ENCODE results near the gene AP2A1. TPM values are rescaled to one million over a fixed set of nuclear protein-coding genes. Genes with fewer than 3 reads are reported as not detected.
"Not testable (repeated sequence)": the region's sequence is repeated elsewhere in the genome, so short reads cannot be mapped to it uniquely, and the experiment has no call there.

Gene AP2A1
- total RNA-seq (2014; rRNA removed; shearing (Covaris generic)): 25.6 and 29.1 TPM in 2 replicates
- 47.8 and 60.3 TPM in 2 replicates for polyA plus RNA-seq (2014; cell fraction: nucleus; rRNA removed)

- DNase-seq (ENCODE audit: extremely low read depth, low read depth): no peak
Observed at GRCh38 chr19:49766930-49767299, at the start of gene AP2A1. Gene AP2A1, plus strand, starts transcription at chr19:49767001. Its CDS starts 133 bp downstream, at chr19:49767134.

GRCh38 chr19:49718511-49718910 lies 48.3 kb upstream of the AP2A1 start:
- no peak for DNase-seq (ENCODE audit: extremely low read depth, low read depth)

- DNase-seq (ENCODE audit: extremely low read depth, low read depth): no peak
Observed at GRCh38 chr19:49718991-49719390, 47.8 kb upstream of the AP2A1 start.

- DNase-seq (ENCODE audit: extremely low read depth, low read depth): not testable (repeated sequence)
Observed at GRCh38 chr19:49719420-49719819, 47.4 kb upstream of the AP2A1 start.

GRCh38 chr19:49727217-49728030 lies 39.4 kb upstream of the AP2A1 start:
- no peak for DNase-seq (ENCODE audit: extremely low read depth, low read depth)

DNA sequence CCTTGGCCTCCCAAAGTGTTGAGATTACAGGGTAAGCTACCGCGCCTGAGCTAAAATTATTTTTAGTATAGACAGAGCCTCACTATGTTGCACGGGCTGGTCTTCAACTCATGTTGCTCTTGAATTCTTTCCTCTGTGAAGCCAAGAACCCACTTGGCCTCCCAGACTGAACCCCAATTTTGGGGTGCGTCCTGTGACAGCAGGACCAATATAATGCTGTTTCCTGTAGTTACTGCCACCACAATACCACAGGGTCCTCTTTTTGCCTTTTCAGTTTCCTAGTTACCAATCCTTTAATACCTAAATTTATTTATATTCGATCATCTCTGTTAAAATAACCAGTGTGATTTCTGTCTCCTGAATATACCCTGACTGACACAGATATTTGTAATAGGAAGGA lies 36.6 kb upstream of the AP2A1 start:
- no peak for DNase-seq (ENCODE audit: extremely low read depth, low read depth)

GRCh38 chr19:49738268-49738667 lies 28.5 kb upstream of the AP2A1 start:
- no peak for DNase-seq (ENCODE audit: extremely low read depth, low read depth)

GRCh38 chr19:49739098-49739497 lies 27.7 kb upstream of the AP2A1 start:
- DNase-seq (ENCODE audit: extremely low read depth, low read depth): no peak

DNA sequence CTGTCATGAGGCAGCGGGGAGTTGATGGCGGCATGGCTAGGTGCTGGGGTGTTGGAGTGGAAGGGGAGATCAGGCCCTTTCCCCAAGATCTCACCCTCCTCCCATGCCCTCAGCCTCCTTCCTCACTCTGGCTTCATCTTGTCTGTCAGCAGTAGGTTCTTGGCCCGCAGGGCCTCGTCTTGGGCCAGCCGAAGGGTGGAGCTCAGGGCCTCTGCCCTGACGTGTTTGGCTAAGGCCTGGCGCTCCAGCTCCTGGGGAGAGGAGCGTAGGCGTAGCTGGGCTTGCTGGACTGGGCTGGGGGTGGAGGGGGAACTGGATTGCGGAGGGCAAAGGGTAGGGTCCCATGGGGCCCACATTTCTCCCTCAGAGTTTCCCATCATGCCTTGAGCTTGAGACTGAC lies 26.9 kb upstream of the AP2A1 start:
- no peak for DNase-seq (ENCODE audit: extremely low read depth, low read depth)

- DNase-seq (ENCODE audit: extremely low read depth, low read depth): no peak
Observed at GRCh38 chr19:49741210-49741844, 25.5 kb upstream of the AP2A1 start.

DNA sequence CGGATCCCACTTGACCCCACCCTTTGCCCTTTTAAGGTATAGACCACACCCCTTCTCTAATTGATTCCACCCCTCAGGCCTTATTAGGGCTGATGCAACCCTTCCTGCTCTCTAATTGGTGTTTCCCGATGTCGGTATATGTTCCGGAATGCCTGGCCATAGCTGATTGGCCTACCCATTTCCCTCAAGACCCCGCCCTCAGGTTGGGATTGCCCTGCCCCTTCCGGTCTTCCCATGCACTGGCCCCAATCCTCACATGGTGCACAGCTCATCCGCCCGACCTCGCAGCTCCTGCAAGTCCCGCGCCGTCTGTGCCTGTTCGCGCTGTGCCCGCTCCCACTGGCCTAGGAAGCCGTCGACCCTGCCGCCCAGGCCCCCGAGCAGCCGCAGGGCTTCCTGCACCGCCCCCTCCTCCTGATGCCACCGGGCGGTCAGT lies 21.8 kb upstream of the AP2A1 start:
- no peak for DNase-seq (ENCODE audit: extremely low read depth, low read depth)

DNA sequence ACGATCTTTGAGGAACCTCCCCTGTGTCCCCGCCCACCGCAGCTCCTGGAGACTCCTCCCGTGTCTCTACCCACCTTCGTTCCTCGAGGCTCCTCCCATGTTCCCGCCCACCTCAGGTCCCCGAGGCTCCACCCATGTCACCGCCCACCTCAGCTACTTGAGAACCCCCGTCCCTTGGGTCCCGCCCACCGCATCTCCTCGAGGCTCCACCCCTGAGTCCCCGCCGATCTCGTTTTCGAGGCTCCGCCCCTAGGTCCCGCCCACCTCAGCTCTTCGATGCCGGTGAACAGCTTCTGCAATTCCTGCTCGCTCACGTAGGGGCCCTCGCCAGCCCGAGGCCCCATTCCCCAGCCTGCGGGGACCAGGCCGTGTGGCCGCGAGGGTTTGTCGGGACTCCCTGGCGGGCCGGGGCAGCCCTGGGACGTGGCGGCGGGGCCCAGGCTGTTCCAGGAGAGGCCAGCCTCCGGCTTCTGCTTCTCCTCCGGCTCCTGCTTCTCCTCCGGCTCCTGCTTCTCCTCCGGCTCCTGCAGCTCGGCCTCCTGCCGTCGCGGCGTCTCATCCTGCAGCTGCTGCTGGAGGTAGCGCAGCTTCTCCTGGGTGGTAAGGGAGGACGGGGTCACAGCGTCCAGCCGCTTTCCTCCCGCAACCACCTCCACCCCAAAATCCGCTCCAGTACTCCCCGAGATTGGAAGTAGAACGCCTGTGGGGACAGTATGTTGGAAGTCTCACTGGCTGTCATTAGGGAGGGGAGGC lies 20.4 kb upstream of the AP2A1 start:
- no peak for DNase-seq (ENCODE audit: extremely low read depth, low read depth)

- DNase-seq (ENCODE audit: extremely low read depth, low read depth): no peak
Observed at GRCh38 chr19:49749055-49749716, 17.6 kb upstream of the AP2A1 start.

DNA sequence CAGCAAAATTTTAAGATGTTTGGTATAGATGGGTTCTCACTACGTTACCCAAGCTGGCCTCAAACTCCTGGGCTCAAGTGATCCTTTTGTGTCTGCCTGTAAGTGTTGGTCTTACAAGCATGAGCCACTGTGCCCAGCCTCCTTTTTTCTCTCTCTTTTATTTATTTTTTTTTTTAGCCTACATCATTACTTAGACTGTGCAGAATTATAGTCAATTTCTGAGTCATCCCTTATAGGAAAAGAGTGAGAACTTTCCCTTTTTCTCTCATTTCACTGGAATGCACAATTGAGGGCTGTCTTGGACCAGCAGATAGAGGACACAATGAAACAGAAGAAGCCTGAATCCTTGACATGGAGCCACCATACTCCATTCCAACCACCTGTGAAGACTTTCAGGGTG lies 17.0 kb upstream of the AP2A1 start:
- DNase-seq (ENCODE audit: extremely low read depth, low read depth): no peak

DNA sequence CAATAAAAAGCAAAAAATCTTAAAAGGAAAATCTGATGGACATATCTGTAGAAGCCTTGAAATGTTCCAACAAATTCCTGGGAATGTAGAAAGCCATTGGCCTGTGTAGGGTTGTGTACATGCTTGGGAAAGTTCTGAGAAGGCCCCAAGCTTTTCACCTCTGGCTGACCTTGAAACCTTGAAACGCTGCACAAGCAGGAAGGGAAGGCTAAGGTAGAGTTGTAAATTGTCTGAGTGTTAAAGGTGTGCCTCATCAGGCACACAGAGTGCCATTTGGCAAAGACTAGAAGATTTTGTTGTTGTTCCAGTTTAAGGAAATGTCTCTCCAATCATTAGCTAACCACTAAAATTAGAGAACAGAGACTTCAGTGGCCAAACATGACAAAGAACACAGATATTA lies 14.1 kb upstream of the AP2A1 start:
- no peak for DNase-seq (ENCODE audit: extremely low read depth, low read depth)

DNA sequence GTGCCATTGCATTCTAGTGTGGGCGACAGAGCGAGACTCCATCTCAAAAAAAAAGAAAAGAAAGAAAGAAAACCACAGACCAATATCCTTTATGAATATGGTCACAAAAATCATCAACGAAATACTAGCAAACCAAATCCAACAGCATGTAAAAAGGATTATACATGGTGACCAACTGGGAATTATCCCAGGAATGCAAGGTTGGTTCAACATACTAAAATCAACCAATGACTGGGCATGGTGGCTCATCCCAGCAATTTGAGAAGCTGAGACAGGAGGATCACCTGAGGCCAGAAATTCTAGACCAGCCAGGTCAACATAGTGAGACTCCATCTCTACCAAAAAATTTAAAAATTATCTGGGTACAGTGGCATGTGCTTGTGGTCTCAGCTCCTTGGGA lies 10.8 kb upstream of the AP2A1 start:
- no peak for DNase-seq (ENCODE audit: extremely low read depth, low read depth)

- DNase-seq (ENCODE audit: extremely low read depth, low read depth): no peak
Observed at GRCh38 chr19:49758292-49758691, 8.5 kb upstream of the AP2A1 start.

- DNase-seq (ENCODE audit: extremely low read depth, low read depth): no peak
Observed at GRCh38 chr19:49761249-49761624, 5.6 kb upstream of the AP2A1 start.

- DNase-seq (ENCODE audit: extremely low read depth, low read depth): no peak
Observed at GRCh38 chr19:49761625-49762311, 5.0 kb upstream of the AP2A1 start.

DNA sequence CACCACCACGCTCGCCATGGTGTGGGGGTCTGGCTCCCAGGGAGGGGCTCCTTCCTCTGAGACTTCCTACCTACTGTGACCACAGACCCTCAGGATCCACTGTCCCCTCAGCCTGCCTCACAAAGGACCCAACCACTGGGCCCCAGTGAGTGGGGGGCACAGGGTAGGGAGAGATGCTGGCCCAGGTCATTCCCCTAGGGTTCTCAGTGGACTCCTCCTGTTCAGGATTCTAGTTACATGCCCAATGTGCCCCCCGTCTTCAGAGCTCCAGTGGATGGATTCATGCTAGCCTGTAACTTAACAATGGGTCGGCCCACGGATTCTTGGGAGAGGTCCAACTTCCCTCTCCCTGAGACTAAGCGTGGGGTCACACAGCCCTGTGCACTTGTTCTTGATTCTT lies 3.6 kb upstream of the AP2A1 start, which contains the start of gene TSKS:
Gene TSKS (minus strand): TSS at position 77 of the 400 bp plus-strand sequence. CDS start 59 bp downstream, at position 18.
- no peak for DNase-seq (ENCODE audit: extremely low read depth, low read depth)
